HUES48 (cell line): Measurements from ENCODE around the gene PTPN14.

Experiments used
- H3K27ac ChIP-seq: one replicate; pipeline ENCODE4 v1.7.0; 2013; ENCODE audit warnings: low read depth, low read length, inconsistent platforms
- H3K27me3 ChIP-seq: 2 replicates; pipeline ENCODE4 v1.6.1; 2013; ENCODE audit warnings: mild to moderate bottlenecking, low read length; ENCODE audit not compliant: control insufficient read depth, insufficient read depth
- H3K36me3 ChIP-seq: 2 replicates; pipeline ENCODE4 v1.6.1; 2013; ENCODE audit warnings: low read length; ENCODE audit not compliant: control insufficient read depth, insufficient read depth
- H3K4me1 ChIP-seq: 2 replicates; pipeline ENCODE4 v1.6.1; 2013; ENCODE audit warnings: mild to moderate bottlenecking, low read length; ENCODE audit not compliant: control insufficient read depth, insufficient read depth
- H3K4me3 ChIP-seq: 2 replicates; pipeline ENCODE4 v1.5.1; 2013; ENCODE audit warnings: mild to moderate bottlenecking, low read depth, low read length
- H3K9ac ChIP-seq: 2 replicates; pipeline ENCODE4 v1.6.1; 2013; ENCODE audit warnings: mild to moderate bottlenecking, low read depth, low read length, moderate library complexity
- H3K9me3 ChIP-seq: 2 replicates; pipeline ENCODE4 v1.6.1; 2013; ENCODE audit warnings: low read length; ENCODE audit not compliant: control insufficient read depth, insufficient read depth

Gene PTPN14

DNA sequence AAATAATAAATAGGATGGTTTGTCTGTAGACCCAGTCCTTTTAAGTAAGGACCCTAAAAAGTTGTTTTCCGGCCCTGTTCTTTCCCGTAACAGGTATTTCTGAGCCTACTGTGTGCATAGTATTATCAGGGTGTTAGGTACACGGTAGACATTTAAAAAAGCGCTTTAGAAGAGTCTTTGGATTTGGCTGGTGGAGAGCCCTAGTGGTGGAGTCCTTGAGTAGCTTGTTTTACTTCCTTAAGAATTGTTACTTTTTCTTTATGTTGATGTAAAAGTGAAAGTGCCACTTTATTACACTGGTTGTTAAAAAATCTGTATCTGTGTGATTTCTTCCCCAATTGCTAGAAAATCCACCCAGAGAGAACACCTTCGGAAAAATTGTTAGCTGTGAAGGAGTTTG, 233.7 kb downstream of the PTPN14 start:
- Histone ChIP-seq H3K4me1 (peaks cover 35% of the 10 kb centered on the region), H3K4me3 (peak overlapping the region; percentile 38), H3K27me3 (peaks cover 55% of the 10 kb centered on the region), H3K9me3 (no peaks in the 10 kb centered on the region), H3K27ac (peak overlapping the region; percentile 95), H3K36me3 (no peaks in the 10 kb centered on the region), H3K9ac (peak overlapping the region; percentile 21)

DNA sequence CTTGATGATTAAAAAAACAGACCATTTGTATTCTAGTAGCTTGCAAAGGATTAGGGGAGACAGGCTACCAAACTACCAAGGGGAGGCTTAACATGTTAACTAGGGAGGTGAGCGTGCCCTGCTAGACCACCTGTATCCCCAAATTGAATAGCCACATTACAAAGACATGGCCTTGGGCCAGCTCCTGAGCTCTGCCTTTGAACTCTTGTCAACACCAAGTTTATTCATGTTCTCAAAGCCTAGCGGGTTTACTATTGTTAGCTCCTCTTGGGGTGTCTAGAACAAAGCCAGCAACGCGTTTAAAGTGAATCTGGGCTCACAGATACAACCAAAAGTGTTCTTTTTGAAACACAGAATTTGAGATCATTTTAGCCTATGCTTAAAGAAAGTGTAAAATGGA, 234.1 kb downstream of the PTPN14 start:
- Histone ChIP-seq H3K27ac (peak overlapping the region; percentile 95), H3K4me1 (peaks cover 39% of the 10 kb centered on the region), H3K27me3 (peaks cover 59% of the 10 kb centered on the region), H3K4me3 (peak overlapping the region; percentile 38), H3K9ac (peak overlapping the region; percentile 21), H3K36me3 (no peaks in the 10 kb centered on the region), H3K9me3 (no peaks in the 10 kb centered on the region)

DNA sequence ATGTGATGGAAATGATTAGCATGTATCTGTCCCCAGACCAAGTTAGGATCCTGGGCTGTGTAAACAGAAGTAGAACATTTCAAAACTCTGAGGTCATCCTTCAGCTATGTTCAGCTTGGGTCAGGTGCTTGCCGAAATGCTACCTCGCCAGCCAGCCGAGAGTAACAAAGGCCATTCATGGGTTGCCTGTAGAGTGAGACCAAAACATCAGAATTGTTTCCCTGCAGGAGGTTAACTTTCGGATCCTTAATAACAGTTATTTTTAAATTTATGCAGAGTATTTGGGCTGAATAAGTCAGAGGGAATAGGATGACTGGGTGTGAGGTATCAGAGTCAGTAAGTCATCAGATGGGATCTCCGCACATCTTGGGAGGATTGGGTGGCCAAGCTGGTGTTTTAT, 234.8 kb downstream of the PTPN14 start:
- Histone ChIP-seq H3K4me3 (peak overlapping the region; percentile 22), H3K27me3 (peaks cover 64% of the 10 kb centered on the region), H3K4me1 (peaks cover 46% of the 10 kb centered on the region), H3K9me3 (no peaks in the 10 kb centered on the region), H3K27ac (peak overlapping the region; percentile 95), H3K9ac (no peak overlapping the region), H3K36me3 (no peaks in the 10 kb centered on the region)

DNA sequence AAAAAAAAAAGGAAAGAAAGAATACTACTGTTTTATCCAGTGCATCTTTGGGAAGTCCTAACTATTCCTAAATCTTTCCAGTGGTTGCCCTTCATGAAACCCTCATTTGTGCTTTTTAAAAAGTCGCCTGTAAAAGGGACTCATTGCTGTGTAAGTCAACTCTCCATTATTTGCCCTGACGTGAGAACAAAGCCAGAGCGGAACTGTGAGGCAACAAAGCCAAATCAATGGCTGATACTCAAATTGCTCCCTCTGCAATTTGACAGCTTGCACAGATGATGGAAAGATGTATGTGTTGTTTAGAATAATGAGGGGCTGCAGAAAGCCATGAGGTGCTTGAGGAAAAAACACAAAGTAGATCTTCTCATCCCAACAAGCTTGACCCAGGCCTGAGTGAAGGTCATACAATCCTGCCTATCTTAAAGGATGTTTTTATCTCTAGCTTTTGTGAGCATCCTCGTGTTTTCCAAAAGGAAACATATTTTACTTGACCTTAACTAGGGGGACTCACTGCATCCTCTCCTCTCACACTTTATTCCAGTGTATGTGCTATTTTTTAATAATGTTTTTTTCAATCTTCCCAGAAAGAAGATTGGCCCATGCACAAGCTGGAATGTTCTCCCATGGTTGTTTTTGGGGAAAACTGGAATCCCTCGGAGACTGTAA, 237.1 kb downstream of the PTPN14 start:
- H3K9me3 ChIP-seq, result no peaks in the 10 kb centered on the region
- peaks cover 48% of the 10 kb centered on the region for H3K4me1 ChIP-seq
- peaks cover 65% of the 10 kb centered on the region for H3K27me3 ChIP-seq
- no peak overlapping the region for H3K4me3 ChIP-seq
- H3K9ac ChIP-seq, result no peak overlapping the region
- no peak overlapping the region for H3K27ac ChIP-seq
- no peaks in the 10 kb centered on the region for H3K36me3 ChIP-seq

DNA sequence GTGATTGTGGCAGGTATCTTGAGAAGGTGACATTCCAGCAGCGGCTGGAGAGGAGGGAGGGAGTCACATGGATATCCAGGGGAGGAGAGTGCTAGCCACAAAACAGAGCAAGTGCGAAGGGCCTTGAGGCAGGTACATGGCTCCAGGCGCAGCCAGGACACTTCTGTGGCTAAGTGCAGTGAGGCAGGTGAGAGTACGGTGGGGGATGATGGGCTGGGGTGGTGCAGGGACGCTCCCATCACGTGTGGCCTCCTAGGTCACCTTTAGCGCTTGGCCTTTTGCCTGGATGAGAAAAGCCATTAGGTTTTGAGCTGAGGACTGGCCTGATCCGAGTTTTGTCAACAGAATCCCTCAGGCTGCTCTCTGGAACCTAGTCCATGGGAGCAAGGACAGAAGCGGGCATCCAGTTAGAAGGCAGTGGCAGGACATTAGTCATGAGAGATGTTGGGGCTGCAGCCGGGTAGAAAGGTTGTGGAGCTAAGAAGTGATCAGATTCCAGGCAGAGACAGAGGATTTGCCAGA, 238.8 kb downstream of the PTPN14 start:
- peaks cover 31% of the 10 kb centered on the region for H3K4me1 ChIP-seq

DNA sequence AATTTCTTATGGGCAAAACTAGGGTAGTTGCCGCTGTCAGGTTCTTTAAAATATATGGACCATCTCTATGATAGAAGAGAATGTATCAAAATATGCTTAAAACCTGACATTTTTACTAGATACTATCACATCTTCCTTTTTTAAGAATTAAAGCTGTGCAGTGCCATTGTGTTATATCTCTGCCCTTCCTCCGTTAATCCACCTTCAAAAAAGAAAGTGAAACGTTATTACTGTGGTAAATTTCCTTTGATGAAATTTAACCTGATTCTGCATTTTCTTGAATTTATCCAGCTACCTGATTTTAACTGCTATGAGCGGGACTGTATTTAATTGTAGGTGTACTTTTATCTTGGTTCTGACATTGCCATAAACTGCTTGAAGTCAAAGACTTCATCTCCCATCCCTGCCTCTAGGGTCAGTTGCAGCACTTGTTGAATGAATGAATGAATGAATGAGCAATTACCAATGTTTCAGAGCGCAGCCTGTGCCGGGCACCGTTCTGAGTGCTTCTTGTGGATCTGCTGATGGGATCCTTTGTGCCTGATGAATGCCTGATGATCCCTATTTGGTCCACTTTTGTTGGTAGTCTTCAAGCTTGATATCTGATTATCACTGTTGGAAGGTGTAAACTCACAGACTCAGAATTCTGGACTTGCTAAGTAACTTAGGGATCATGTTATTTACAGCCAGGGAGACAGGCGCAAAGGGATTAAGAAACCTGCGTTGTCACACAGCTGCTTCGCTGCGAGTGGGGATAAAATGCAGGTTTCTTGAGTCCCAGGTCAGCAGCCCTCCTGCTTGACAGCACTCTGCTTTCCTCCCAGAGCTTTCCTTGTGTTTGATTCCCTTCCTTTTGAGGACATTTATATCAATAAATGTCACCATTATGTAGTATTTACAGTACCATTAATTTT, 240.4 kb downstream of the PTPN14 start:
- H3K9ac ChIP-seq, result no peak overlapping the region
- H3K27me3 ChIP-seq, result peaks cover 47% of the 10 kb centered on the region
- no peak overlapping the region for H3K27ac ChIP-seq
- H3K4me3 ChIP-seq, result no peak overlapping the region
- H3K9me3 ChIP-seq, result no peaks in the 10 kb centered on the region
- H3K36me3 ChIP-seq, result no peaks in the 10 kb centered on the region
- H3K4me1 ChIP-seq, result peaks cover 29% of the 10 kb centered on the region

More for the DNA sequence above, 238.8 kb downstream of the PTPN14 start:
- Histone ChIP-seq H3K27me3 (peaks cover 48% of the 10 kb centered on the region), H3K9ac (no peak overlapping the region), H3K27ac (no peak overlapping the region), H3K9me3 (no peaks in the 10 kb centered on the region), H3K4me3 (no peak overlapping the region), H3K36me3 (no peaks in the 10 kb centered on the region)

DNA sequence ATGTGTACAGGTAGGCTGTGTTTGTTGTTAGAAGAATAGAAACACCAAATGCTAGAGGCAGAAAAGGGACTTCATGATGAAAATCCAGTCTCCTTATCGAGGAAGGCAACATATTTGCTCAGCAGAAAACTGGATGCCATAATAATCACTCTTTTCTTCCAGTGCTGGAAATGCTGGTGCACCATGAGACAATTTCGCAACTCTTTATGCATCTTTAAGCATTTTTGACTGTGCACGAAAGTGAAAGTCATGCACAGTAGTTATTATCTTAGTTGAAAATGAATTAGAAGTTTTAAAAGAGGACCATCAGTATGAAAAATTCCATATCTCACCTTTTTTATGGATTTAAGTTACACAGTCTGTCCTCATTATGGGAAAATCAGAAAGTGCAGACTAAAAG, 241.4 kb downstream of the PTPN14 start:
- Histone ChIP-seq H3K9ac (no peak overlapping the region), H3K4me3 (no peak overlapping the region), H3K9me3 (no peaks in the 10 kb centered on the region), H3K4me1 (peaks cover 22% of the 10 kb centered on the region), H3K36me3 (no peaks in the 10 kb centered on the region), H3K27me3 (peaks cover 37% of the 10 kb centered on the region), H3K27ac (no peak overlapping the region)

DNA sequence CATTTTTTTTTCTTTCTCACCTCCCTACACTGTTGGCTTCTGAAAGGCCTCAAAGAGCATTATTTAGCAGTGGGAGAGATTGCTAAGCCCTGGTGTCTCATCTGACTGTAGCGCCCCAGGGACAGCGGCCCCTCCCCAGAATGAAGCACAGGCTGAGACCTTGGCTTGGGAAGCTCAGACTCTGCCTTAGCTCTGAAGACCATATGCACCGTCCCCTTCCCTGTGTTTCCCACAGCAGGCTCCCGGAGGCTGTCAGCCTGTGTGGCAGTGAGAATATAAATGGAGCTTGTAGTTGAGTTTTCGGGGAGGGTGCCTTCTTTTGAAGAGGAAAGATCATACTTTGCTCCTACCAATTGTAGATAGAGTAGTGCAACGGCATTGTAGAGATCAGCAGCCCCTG, 245.1 kb downstream of the PTPN14 start:
- no peak overlapping the region for H3K4me3 ChIP-seq
- H3K27me3 ChIP-seq, result 0 out of 2 replicates have a peak, but pooled peaks cover 9% of the 10 kb centered on the region
- H3K9ac ChIP-seq, result no peak overlapping the region
- no peaks in the 10 kb centered on the region for H3K9me3 ChIP-seq
- H3K4me1 ChIP-seq, result peaks cover 11% of the 10 kb centered on the region
- no peaks in the 10 kb centered on the region for H3K36me3 ChIP-seq
- peak overlapping the region; percentile 9 for H3K27ac ChIP-seq

DNA sequence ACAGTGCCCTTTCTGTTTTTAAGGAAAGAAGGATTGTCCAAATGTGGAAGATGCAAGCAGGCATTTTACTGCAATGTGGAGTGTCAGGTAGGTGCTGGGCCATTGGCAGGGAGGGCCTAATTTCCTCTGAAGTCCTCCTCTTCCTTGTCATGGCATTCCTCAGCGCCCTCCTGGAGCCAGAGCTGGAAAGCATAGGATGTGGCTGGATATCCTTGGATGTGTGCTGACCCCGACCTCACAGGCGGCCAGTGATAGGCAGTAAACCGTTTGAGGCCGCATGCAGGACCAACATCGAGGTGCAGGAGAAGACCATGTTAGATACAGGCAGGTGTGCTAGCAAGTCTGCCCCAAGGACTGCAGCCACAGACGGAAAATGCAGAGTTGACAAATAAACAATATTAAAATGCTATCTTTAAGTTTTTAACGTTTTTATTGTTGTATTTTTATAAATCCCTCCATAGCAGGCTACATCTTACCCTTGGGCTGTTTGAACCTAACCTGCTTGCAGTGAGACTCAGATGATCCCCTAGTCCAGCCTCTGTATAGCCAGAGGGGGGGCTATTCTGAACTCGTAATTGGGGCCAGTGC, 246.1 kb downstream of the PTPN14 start:
- H3K4me3 ChIP-seq, result no peak overlapping the region
- no peaks in the 10 kb centered on the region for H3K9me3 ChIP-seq
- H3K27ac ChIP-seq, result no peak overlapping the region
- 0 out of 2 replicates have a peak, but pooled peaks cover 2% of the 10 kb centered on the region for H3K27me3 ChIP-seq
- no peaks in the 10 kb centered on the region for H3K36me3 ChIP-seq
- no peak overlapping the region for H3K9ac ChIP-seq
- H3K4me1 ChIP-seq, result peaks cover 9% of the 10 kb centered on the region; the same call in 1 of the 2 replicates

DNA sequence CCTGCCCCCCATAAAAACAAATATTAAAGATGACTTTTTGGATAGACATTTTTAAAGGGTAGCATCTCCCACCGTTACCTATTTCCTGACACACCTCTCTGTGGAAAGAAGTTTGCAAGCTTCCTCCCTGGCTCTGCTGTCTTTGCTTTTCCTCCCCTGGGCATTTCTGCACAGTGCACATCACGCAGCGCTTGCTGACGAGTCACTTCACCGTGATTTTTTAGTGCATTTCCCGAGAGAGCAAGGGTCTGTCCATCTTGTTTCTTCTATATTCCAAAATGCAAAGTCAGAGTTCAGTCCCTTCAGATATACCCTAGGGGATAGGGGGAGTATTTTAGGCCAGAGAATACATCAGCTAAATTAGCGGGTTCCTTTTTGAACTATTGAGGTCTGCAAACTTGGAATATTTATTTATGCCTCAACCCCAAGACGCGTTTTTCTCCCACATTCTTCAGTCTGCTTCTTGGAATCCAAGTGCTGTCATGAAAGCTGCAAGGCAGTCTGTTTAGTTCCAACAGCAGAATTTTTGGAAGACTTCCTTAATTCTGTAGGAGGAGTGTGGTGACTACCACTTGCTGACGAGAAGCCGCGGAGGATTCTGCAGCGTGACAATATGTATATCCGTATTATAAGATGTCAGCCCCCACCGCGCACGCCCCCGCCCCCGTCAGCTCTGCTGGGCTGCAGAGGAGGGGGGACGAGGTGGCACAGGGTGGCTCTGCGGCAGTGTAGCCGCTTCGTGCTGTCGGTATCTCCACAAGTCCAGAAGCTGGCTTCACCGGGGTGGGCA, 248.1 kb downstream of the PTPN14 start:
- Histone ChIP-seq H3K4me1 (peaks cover 9% of the 10 kb centered on the region; the same call in 1 of the 2 replicates), H3K27me3 (no peaks in the 10 kb centered on the region), H3K4me3 (no peak overlapping the region), H3K36me3 (no peaks in the 10 kb centered on the region), H3K9me3 (no peaks in the 10 kb centered on the region), H3K27ac (no peak overlapping the region), H3K9ac (no peak overlapping the region)
